Hepatocyte (in vitro differentiated cells): ENCODE measurements around the gene PCDH9. TPM values are rescaled to one million over a fixed set of nuclear protein-coding genes. Genes with fewer than 3 reads are reported as not detected.

Source experiments
- DNase-seq: peaks from one replicate; pipeline ENCODE4 v3.0.0-alpha.2; 2016; ENCODE audit warnings: low spot score
- H2AFZ ChIP-seq: fragments of 200-600 bp; sonication (generic); 2 replicates; pipeline ENCODE4 v1.6.0; 2016; ENCODE audit warnings: antibody characterized with exemption, mild to moderate bottlenecking
- H3K27ac ChIP-seq: fragments of 200-600 bp; sonication (generic); 2 replicates; pipeline ENCODE4 v1.5.1; 2016; ENCODE audit warnings: mild to moderate bottlenecking
- H3K27me3 ChIP-seq: fragments of 200-600 bp; sonication (generic); 2 replicates; pipeline ENCODE4 v1.6.1; 2016
- H3K36me3 ChIP-seq: fragments of 200-600 bp; sonication (generic); replicated peaks from 2 replicates; pipeline ENCODE4 v1.5.1; 2016; ENCODE audit warnings: low read depth; ENCODE audit not compliant: insufficient read depth
- H3K4me1 ChIP-seq: fragments of 200-600 bp; sonication (generic); 2 replicates; pipeline ENCODE4 v1.5.1; 2016; ENCODE audit warnings: mild to moderate bottlenecking, moderate library complexity; ENCODE audit not compliant: insufficient read depth
- H3K4me2 ChIP-seq: fragments of 200-600 bp; sonication (generic); 2 replicates; pipeline ENCODE4 v1.6.0; 2016
- H3K4me3 ChIP-seq: fragments of 200-600 bp; sonication (generic); 2 replicates; pipeline ENCODE4 v1.5.1; 2016; ENCODE audit warnings: mild to moderate bottlenecking
- H3K79me2 ChIP-seq: fragments of 200-600 bp; sonication (generic); 2 replicates; pipeline ENCODE4 v1.6.0; 2017; ENCODE audit warnings: mild to moderate bottlenecking
- H3K9me2 ChIP-seq: fragments of 200-600 bp; sonication (generic); replicated peaks from 2 replicates; pipeline ENCODE4 v1.6.0; 2017; ENCODE audit warnings: mild to moderate bottlenecking; ENCODE audit not compliant: insufficient read depth
- H3K9me3 ChIP-seq: fragments of 200-600 bp; sonication (generic); 2 replicates; pipeline ENCODE4 v1.5.1; 2016; ENCODE audit warnings: low read depth, mild to moderate bottlenecking
- H4K20me1 ChIP-seq: fragments of 200-600 bp; sonication (generic); 2 replicates; pipeline ENCODE4 v1.6.0; 2016; ENCODE audit warnings: mild to moderate bottlenecking; ENCODE audit not compliant: insufficient read depth, poor library complexity, severe bottlenecking
- CTCF ChIP-seq: fragments of 200-600 bp; sonication (generic); IDR thresholded peaks from 2 replicates; pipeline ENCODE4 v1.5.1; 2016; ENCODE audit warnings: antibody characterized with exemption, mild to moderate bottlenecking; ENCODE audit not compliant: poor library complexity
- EZH2 ChIP-seq: fragments of 200-600 bp; sonication (generic); IDR thresholded peaks from 2 replicates; pipeline ENCODE4 v1.6.1; 2016; ENCODE audit warnings: antibody characterized with exemption, mild to moderate bottlenecking, borderline replicate concordance
- EZH2phosphoT487 ChIP-seq: fragments of 200-600 bp; sonication (generic); IDR thresholded peaks from one replicate; pipeline ENCODE4 v1.6.1; 2018; ENCODE audit warnings: antibody characterized with exemption, mild to moderate bottlenecking, low read depth, moderate library complexity; ENCODE audit not compliant: unreplicated experiment, severe bottlenecking
- WGBS: methylation state at CpG from one replicate; pipeline ENCODE4 v1.1.6; 2016; ENCODE audit warnings: low lambda C conversion rate; ENCODE audit errors: missing lambda C conversion rate; 5-methylcytosine and 5-hydroxymethylcytosine counted together
- polyA plus RNA-seq: library from polyadenylated mRNA; unstranded; fragments of >200 nt; fragmentation: Nextera tagmentation; extraction: Ambion mirVana; gene quantifications from 2 replicates; pipeline ENCODE4 v1.2.1, GENCODE V29; 2016
- total RNA-seq: library from RNA; depleted of rRNA; stranded (reverse); fragments of >200 nt; gene quantifications from 2 replicates; pipeline ENCODE4 v1.2.3, GENCODE V29; 2014

Gene PCDH9
- total and polyA plus RNA-seq, 2 experiments from 2014 or later = 6.9 to 15.0 TPM

DNA sequence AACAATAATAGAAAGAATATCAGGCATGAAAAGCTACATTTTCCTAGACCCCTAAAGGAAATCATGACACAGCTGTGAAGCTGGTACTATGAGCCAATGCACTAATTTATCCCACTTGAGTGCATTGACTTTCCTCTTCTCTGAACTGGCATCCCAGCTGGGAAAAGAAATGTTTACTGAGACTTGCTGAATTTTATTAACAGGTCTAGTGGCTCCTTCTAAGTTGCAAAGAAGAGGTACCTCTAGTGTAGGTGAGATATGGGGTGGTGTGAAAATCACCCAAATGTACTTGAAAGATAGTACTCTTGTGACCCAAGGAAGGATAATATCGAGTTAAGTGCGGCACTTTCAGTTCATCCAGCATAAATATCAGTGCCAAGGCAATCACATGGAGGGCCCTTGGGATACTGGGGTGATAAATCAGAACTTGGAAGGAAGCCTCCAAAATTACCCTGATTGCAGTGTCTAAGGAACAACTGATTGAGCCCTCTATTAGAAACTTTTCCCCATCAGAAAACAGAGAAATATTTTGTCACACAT, 369.2 kb downstream of the PCDH9 start:
- H3K27me3 ChIP-seq = no peaks in the 10 kb centered on the region
- H3K4me1 ChIP-seq = peaks cover 3% of the 10 kb centered on the region
- no peaks in the 10 kb centered on the region for H3K79me2 ChIP-seq
- H3K9me2 ChIP-seq = no peaks in the 10 kb centered on the region
- no peak for TF ChIP-seq EZH2
- no peak for TF ChIP-seq EZH2phosphoT487
- no peak for TF ChIP-seq CTCF
- H3K9me3 ChIP-seq = no peaks in the 10 kb centered on the region
- no peak overlapping the region for H3K4me2 ChIP-seq
- peak overlapping the region; percentile 9 for H2AFZ ChIP-seq
- H4K20me1 ChIP-seq = no peaks in the 10 kb centered on the region
- WGBS = 95% methylated on average over 2 of the region's 2 CpGs
- H3K36me3 ChIP-seq = no peaks in the 10 kb centered on the region
- H3K27ac ChIP-seq = no peak overlapping the region
- H3K4me3 ChIP-seq = no peak overlapping the region
- DNase-seq = no peak

DNA sequence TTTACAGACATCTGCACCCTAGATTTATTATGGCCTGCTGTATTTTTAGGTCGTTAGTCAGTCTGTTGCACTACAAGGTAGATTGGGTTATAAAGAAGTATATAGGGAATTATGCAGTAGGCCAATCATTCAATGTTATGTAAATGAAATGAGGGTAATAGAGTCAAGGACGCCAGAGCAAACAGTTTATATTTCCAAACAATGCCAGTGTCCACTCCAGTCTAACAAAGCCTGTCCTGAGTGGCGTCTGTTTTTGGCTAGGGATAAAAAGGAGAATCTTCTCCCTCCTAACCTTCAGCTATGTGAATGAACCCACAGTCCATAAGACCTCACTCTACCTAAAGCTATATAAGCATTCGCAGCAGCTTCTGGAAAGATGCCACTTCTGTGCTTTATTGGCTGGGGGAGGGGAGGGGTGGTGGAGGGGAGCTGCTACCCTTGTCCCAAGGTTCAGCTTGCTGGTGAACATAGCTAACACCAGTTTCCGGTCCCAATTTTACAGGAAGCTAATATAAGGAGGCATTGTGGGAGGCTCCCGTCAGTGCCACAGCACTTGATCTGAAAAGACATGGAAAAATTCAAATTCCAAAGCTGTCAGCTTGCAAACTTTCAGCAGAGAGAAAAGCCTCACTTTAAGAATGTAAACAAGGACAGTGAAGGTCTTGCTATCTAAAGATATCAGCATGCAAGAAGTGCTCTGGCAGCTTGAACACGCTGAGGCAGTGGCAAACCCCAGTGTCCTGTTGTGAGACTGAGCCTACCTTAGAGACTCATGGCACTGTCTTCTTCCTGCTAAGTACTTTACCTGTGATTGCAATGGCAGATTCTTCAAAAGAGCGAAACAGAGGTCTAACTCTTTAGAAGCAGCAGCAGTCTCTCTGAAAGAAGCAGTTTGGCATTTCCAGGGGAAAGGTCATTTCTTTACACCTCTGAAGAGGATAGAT, 369.9 kb downstream of the PCDH9 start:
- TF ChIP-seq EZH2 (no peak), CTCF (no peak)
- no peak overlapping the region for H3K4me3 ChIP-seq
- peak overlapping the region; percentile 13 for H3K4me2 ChIP-seq
- 55% methylated on average over 8 of the region's 8 CpGs for WGBS
- H3K9me2 ChIP-seq = no peaks in the 10 kb centered on the region
- peak overlapping the region; percentile 9 for H2AFZ ChIP-seq
- H3K4me1 ChIP-seq = peaks cover 3% of the 10 kb centered on the region
- no peaks in the 10 kb centered on the region for H3K79me2 ChIP-seq
- H3K36me3 ChIP-seq = no peaks in the 10 kb centered on the region
- no peaks in the 10 kb centered on the region for H3K27me3 ChIP-seq
- H3K27ac ChIP-seq = no peak overlapping the region
- peak; percentile 3 for DNase-seq
- H4K20me1 ChIP-seq = no peaks in the 10 kb centered on the region
- no peaks in the 10 kb centered on the region for H3K9me3 ChIP-seq

- H3K4me2 ChIP-seq = no peak overlapping the region
- no peak for DNase-seq
- TF ChIP-seq EZH2phosphoT487 = no peak
- TF ChIP-seq CTCF = no peak
- TF ChIP-seq EZH2 = no peak
- no peaks in the 10 kb centered on the region for H3K79me2 ChIP-seq
- no peaks in the 10 kb centered on the region for H3K27me3 ChIP-seq
- H3K36me3 ChIP-seq = no peaks in the 10 kb centered on the region
- 88% methylated on average over 2 of the region's 2 CpGs for WGBS
- H3K27ac ChIP-seq = no peak overlapping the region
- no peak overlapping the region for H2AFZ ChIP-seq
- H4K20me1 ChIP-seq = no peaks in the 10 kb centered on the region
- peaks cover 3% of the 10 kb centered on the region for H3K4me1 ChIP-seq
- H3K4me3 ChIP-seq = no peak overlapping the region
- no peaks in the 10 kb centered on the region for H3K9me3 ChIP-seq
- no peaks in the 10 kb centered on the region for H3K9me2 ChIP-seq
These were observed 371.1 kb downstream of the PCDH9 start for GRCh38 chr13:66859078-66859477.
